ENCODE measurements around the gene EFCAB3. TPM values are rescaled to one million over a fixed set of nuclear protein-coding genes. Genes with fewer than 3 reads are reported as not detected.

The EFCAB3 gene
- not detected in 2 replicates for total RNA-seq

DNA sequence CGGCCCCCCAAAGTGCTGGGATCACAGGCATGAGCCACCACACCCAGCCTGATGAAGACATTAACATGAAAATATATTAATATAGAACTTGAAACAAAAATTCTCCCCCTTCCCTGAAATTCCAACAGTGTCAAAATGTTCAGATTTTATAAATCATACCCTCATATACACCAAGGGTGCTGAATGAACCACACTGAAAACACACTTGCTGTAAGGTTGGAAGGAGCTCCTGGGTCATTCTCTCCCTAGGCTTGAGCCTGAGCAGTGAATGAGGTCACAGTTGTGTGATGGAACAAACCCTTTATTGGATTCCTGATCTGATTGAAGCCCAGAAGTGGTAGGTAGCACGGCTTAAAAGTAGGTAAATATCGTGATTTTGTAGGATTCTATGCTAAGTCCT, at the start of gene EFCAB3:
TSS of gene EFCAB3 (plus strand) at position 301 of the 400 bp plus-strand sequence. CDS start 2,427 bp downstream, outside the sequence.

GRCh38 chr17:62423647-62424461, 43.5 kb downstream of the EFCAB3 start, which contains the start of gene METTL2A:
Gene METTL2A (plus strand): TSS chr17:62423897. CDS start chr17:62423903, 6 bp downstream.

Other genes with a start within 250 kb of the EFCAB3 start
- 22.0 and 22.1 TPM in 2 replicates for gene METTL2A, start 43.3 kb downstream of the EFCAB3 start, total RNA-seq
- gene TLK2, start 98.3 kb downstream of the EFCAB3 start, total RNA-seq = 16.2 and 20.1 TPM in 2 replicates
- 41.5 and 50.9 TPM in 2 replicates for gene MRC2, start 247.1 kb downstream of the EFCAB3 start, total RNA-seq

All from airway epithelial cell (primary cell).